CD14-positive monocyte (primary cell): ENCODE results near the gene PRAMEF12. TPM values are rescaled to one million over a fixed set of nuclear protein-coding genes. Genes with fewer than 3 reads are reported as not detected.

Experiments used
- DNase-seq, 3 donors: peaks; one replicate each; pipeline ENCODE4 v3.0.0-alpha.2; 2011 to 2022
- H2AFZ ChIP-seq: 2 replicates; pipeline ENCODE4 v1.6.0; 2012; ENCODE audit warnings: mild to moderate bottlenecking, low read depth, low read length, inconsistent platforms; ENCODE audit not compliant: insufficient read depth, poor library complexity, severe bottlenecking
- H3K27ac ChIP-seq, 2 donors: 1 replicate in 1 of 2; 2 replicates in 1 of 2; pipeline ENCODE4 v1.5.1; 2012 to 2013; ENCODE audit warnings: low read length in 2 of 2, control low read depth in 1 of 2, inconsistent platforms in 1 of 2, low read depth in 1 of 2, mild to moderate bottlenecking in 1 of 2
- H3K27me3 ChIP-seq, 2 donors: one replicate each; pipeline versions ENCODE4 v1.6.0 to v1.6.1; 2011 to 2013; ENCODE audit warnings: low read length in 2 of 2; ENCODE audit not compliant: control insufficient read depth in 2 of 2, insufficient read depth in 2 of 2
- H3K36me3 ChIP-seq, 2 donors: replicated peaks in 1 of 2; 1 replicate in 1 of 2; 2 replicates in 1 of 2; pipeline versions ENCODE4 v1.5.1 to v1.6.1; 2012 to 2013; ENCODE audit warnings: low read length in 2 of 2, control low read depth in 1 of 2, inconsistent platforms in 1 of 2, mild to moderate bottlenecking in 1 of 2; ENCODE audit not compliant: insufficient read depth in 2 of 2, control insufficient read depth in 1 of 2
- H3K4me1 ChIP-seq, 2 donors: 1 replicate in 1 of 2; 2 replicates in 1 of 2; pipeline versions ENCODE4 v1.5.1 to v1.6.1; 2012 to 2013; ENCODE audit warnings: low read length in 2 of 2, control low read depth in 1 of 2, inconsistent platforms in 1 of 2, mild to moderate bottlenecking in 1 of 2, moderate library complexity in 1 of 2; ENCODE audit not compliant: insufficient read depth in 2 of 2, control insufficient read depth in 1 of 2
- H3K4me2 ChIP-seq: replicated peaks from 2 replicates; pipeline ENCODE3; 2012; ENCODE audit warnings: low read length, moderate library complexity, mild to moderate bottlenecking; ENCODE audit not compliant: poor library complexity, severe bottlenecking; ENCODE audit errors: extremely low read depth
- H3K4me3 ChIP-seq, 3 experiments: fragments of 200-600 bp in 1 of 3; sonication (generic) in 1 of 3; replicated peaks in 1 of 3; 1 replicate in 2 of 3; 2 replicates in 1 of 3; pipeline ENCODE4 v1.5.1; 2011 to 2013; ENCODE audit warnings: low read length in 3 of 3, mild to moderate bottlenecking in 3 of 3, control low read depth in 2 of 3, low read depth in 2 of 3, inconsistent platforms in 1 of 3, moderate library complexity in 1 of 3
- H3K79me2 ChIP-seq: 2 replicates; pipeline ENCODE4 v1.6.0; 2012; ENCODE audit warnings: mild to moderate bottlenecking, control low read depth, inconsistent platforms, low read length, moderate library complexity; ENCODE audit not compliant: insufficient read depth
- H3K9ac ChIP-seq: 2 replicates; pipeline ENCODE4 v1.6.0; 2017; ENCODE audit warnings: low read length, mild to moderate bottlenecking; ENCODE audit not compliant: insufficient read depth, poor library complexity, severe bottlenecking
- H3K9me3 ChIP-seq, 2 donors: replicated peaks in 1 of 2; 1 replicate in 1 of 2; 2 replicates in 1 of 2; pipeline versions ENCODE4 v1.5.1 to v1.6.1; 2012 to 2013; ENCODE audit warnings: low read length in 2 of 2, control low read depth in 1 of 2; ENCODE audit not compliant: control insufficient read depth in 1 of 2, insufficient read depth in 1 of 2
- H4K20me1 ChIP-seq: 2 replicates; pipeline ENCODE4 v1.6.0; 2012; ENCODE audit warnings: mild to moderate bottlenecking, low read length, control low read depth, moderate library complexity; ENCODE audit not compliant: insufficient read depth
- H3K27ac Mint-ChIP-seq, 7 donors: one replicate each; pipeline ENCODE4 v1.8.0; 2020; ENCODE audit warnings: mild to moderate bottlenecking in 7 of 7, mixed read lengths in 7 of 7, moderate library complexity in 6 of 7, inconsistent platforms in 2 of 7
- H3K27me3 Mint-ChIP-seq, 3 donors: one replicate each; pipeline ENCODE4 v1.8.0; 2021 to 2022; ENCODE audit warnings: low read depth in 3 of 3, mild to moderate bottlenecking in 3 of 3, mixed read lengths in 3 of 3, moderate library complexity in 3 of 3, inconsistent platforms in 1 of 3
- H3K36me3 Mint-ChIP-seq, 2 donors: one replicate each; pipeline ENCODE4 v1.8.0; 2020; ENCODE audit warnings: mixed read lengths in 2 of 2, inconsistent platforms in 1 of 2, mild to moderate bottlenecking in 1 of 2
- H3K4me1 Mint-ChIP-seq: one replicate; pipeline ENCODE4 v1.8.0; 2020; ENCODE audit warnings: mild to moderate bottlenecking, mixed read lengths
- H3K4me3 Mint-ChIP-seq, 2 donors: one replicate each; pipeline ENCODE4 v1.8.0; 2020; ENCODE audit warnings: mild to moderate bottlenecking in 2 of 2, mixed read lengths in 2 of 2, moderate library complexity in 1 of 2
- H3K9me3 Mint-ChIP-seq, 7 donors: one replicate each; pipeline ENCODE4 v1.8.0; 2020 to 2022; ENCODE audit warnings: mixed read lengths in 7 of 7, mild to moderate bottlenecking in 6 of 7, moderate library complexity in 6 of 7, inconsistent platforms in 2 of 7
- CTCF ChIP-seq: fragments of 200-600 bp; IDR thresholded peaks from one replicate; pipeline ENCODE4 v1.8.0; 2022; ENCODE audit warnings: antibody characterized with exemption, mild to moderate bottlenecking
- WGBS: methylation state at CpG from one replicate; pipeline ENCODE4 v1.1.5; 2013; ENCODE audit warnings: missing lambda C conversion rate; ENCODE audit not compliant: insufficient coverage; 5-methylcytosine and 5-hydroxymethylcytosine counted together
- intact Hi-C, 2 donors: fragments of 100-400 bp; cut with micrococcal nuclease; formaldehyde crosslinking; loops; one replicate each; pipeline versions ENCODE4 v1.15.0 to v1.15.1; 2023
- polyA plus RNA-seq, 3 donors: library from polyadenylated mRNA; depleted of rRNA in 1 of 3; unstranded in 2 of 3; stranded (reverse) in 1 of 3; fragments of 300-500 nt in 2 of 3; fragments of >200 nt in 1 of 3; fragmentation: Illumina TruSeq in 2 of 3; gene quantifications; 1 replicate in 2 of 3; 2 replicates in 1 of 3; pipeline ENCODE4 v1.2.3, GENCODE V29; 2012 to 2021

The PRAMEF12 gene
- polyA plus RNA-seq, 3 donors: not detected

- Histone ChIP-seq H3K9me3 (no peaks in the 10 kb centered on the region), H3K9ac (no peak overlapping the region), H3K27ac (no peak overlapping the region), H3K27me3 (no peaks in the 10 kb centered on the region), H4K20me1 (no peaks in the 10 kb centered on the region), H2AFZ (no peak overlapping the region), H3K4me1 (no peaks in the 10 kb centered on the region), H3K36me3 (no peaks in the 10 kb centered on the region), H3K4me3 (no peak overlapping the region), H3K79me2 (no peaks in the 10 kb centered on the region), H3K4me2 (no peak overlapping the region)
- Mint-ChIP-seq H3K27me3 (peaks cover 2 to 4% (median 3%) of the 10 kb centered on the region in 3 donors), H3K4me1 (no peaks in the 10 kb centered on the region), H3K27ac (no peak overlapping the region), H3K4me3 (no peak overlapping the region), H3K36me3 (no peaks in the 10 kb centered on the region), H3K9me3 (peaks cover 1 to 9% (median 4%) of the 10 kb centered on the region in 7 donors)
- TF ChIP-seq CTCF: no peak
- DNase-seq: no peak
- intact Hi-C loops: no loop called here
- WGBS: 81% methylated on average over 3 of the region's 4 CpGs
Measured at GRCh38 chr1:12798911-12799310, 25.4 kb downstream of the PRAMEF12 start.

DNA sequence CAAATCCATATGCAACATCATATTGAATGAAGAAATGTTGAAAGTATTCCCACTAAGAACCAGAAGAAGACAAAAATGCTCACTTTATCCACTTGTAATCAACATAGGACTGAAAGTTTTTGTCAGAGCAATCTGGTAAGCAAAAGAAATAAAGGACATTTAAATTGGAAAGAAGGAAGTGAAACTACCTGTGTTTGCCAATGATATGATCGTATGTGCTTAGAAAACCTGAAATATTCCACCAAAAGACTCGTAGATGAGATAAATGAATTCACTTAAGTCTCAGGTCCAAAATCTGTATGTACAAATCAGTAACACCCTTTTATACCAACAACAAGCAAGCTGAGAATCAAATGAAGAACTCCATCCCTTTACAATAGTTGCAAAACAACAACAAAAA, 26.2 kb downstream of the PRAMEF12 start:
- H3K9me3 Mint-ChIP-seq: peaks cover 2 to 13% (median 5%) of the 10 kb centered on the region in 7 donors
- Histone ChIP-seq H3K9me3 (no peaks in the 10 kb centered on the region), H3K4me2 (no peak overlapping the region), H3K79me2 (no peaks in the 10 kb centered on the region), H2AFZ (no peak overlapping the region), H3K27me3 (no peaks in the 10 kb centered on the region), H3K4me1 (no peaks in the 10 kb centered on the region), H4K20me1 (no peaks in the 10 kb centered on the region), H3K27ac (no peak overlapping the region), H3K36me3 (no peaks in the 10 kb centered on the region), H3K4me3 (no peak overlapping the region), H3K9ac (no peak overlapping the region)
- WGBS: no CpG with 5 or more reads among the region's 2 CpGs
- no peaks in the 10 kb centered on the region for H3K4me1 Mint-ChIP-seq
- intact Hi-C loops: no loop called here
- H3K27me3 Mint-ChIP-seq: peaks cover 3 to 4% (median 4%) of the 10 kb centered on the region in 3 donors
- no peak overlapping the region for H3K27ac Mint-ChIP-seq
- TF ChIP-seq CTCF: no peak
- no peaks in the 10 kb centered on the region for H3K36me3 Mint-ChIP-seq
- DNase-seq: no peak
- H3K4me3 Mint-ChIP-seq: no peak overlapping the region
